Measurements from ENCODE around the gene SLC6A16. TPM values are rescaled to one million over a fixed set of nuclear protein-coding genes. Genes with fewer than 3 reads are reported as not detected.

The SLC6A16 gene
- total RNA-seq, 1 experiment from 2014 or later, result 5.0 TPM

DNA sequence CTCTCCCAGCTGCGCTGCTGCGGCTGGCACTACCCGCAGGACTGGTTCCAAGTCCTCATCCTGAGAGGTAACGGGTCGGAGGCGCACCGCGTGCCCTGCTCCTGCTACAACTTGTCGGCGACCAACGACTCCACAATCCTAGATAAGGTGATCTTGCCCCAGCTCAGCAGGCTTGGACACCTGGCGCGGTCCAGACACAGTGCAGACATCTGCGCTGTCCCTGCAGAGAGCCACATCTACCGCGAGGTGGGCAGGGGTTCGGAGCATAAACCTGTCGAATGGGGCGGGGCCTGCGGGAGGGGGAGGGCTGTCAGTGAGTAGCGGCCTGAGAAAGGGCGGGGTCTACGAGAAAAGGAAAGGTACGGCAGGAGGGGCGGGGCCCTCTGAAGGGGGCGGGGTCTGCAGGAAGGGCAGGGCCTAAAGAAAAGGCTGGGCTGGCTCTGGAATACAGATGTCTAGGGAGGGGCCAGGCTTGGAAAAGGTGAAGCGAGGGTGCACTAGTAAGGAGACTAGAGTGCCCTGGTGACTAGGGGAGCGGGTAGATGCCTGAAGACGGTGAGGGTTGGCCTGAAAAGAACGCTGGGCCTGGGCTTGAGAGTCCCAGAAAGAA lies 13.8 kb upstream of the SLC6A16 start:
- no TSS peak for BruUV-seq (replicated peaks)
- Histone ChIP-seq H3K36me3 (ENCODE audit: control insufficient read depth in 1 of 2, insufficient read depth in 2 of 2, low read length in 2 of 2) (peaks cover 11 to 21% of the 10 kb centered on the region in 2 experiments; a peak in 3 of 4 replicates), H3K27ac (ENCODE audit: low read depth, low read length) (no peak overlapping the region), H3K79me2 (ENCODE audit: insufficient read depth, low read length) (no peaks in the 10 kb centered on the region), H2AFZ (ENCODE audit: low read depth, low read length, poor library complexity, severe bottlenecking) (no peak overlapping the region), H3K4me1 (ENCODE audit: control insufficient read depth in 1 of 2, insufficient read depth in 2 of 2, low read length in 2 of 2) (peaks cover 0 to 6% of the 10 kb centered on the region in 2 experiments; a peak in 1 of 4 replicates), H3K27me3 (ENCODE audit: insufficient read depth, low read length) (no peaks in the 10 kb centered on the region), H3K9ac (ENCODE audit: low read length) (no peak overlapping the region), H3K4me3 (replicated peaks in 1 of 2; ENCODE audit: low read depth in 1 of 2, low read length in 2 of 2) (no peak overlapping the region), H4K20me1 (ENCODE audit: insufficient read depth) (no peaks in the 10 kb centered on the region), H3K9me2 (ENCODE audit: insufficient read depth) (no peaks in the 10 kb centered on the region), H3K9me3 (ENCODE audit: control insufficient read depth in 1 of 2, insufficient read depth in 1 of 2, low read depth in 1 of 2, low read length in 2 of 2) (no peaks in the 10 kb centered on the region), H3K4me2 (ENCODE audit: low read length) (no peak overlapping the region)
- intact Hi-C loops (cut with micrococcal nuclease), result no loop called here
- RAD21 ChIA-PET (ENCODE audit: low non-redundant PET in 1 of 2, low total read pairs in 2 of 2, uncharacterized antibody in 2 of 2, unreplicated experiment in 2 of 2), result no interaction called here
- no peak for DNase-seq (ENCODE audit: low read depth, low spot score)
- peak; percentile 90 for ATAC-seq
- no peak for TF ChIP-seq RAD21 (IDR thresholded peaks at IDR 0.05; ENCODE audit: low read depth)
- TF ChIP-seq, protein P1, sequence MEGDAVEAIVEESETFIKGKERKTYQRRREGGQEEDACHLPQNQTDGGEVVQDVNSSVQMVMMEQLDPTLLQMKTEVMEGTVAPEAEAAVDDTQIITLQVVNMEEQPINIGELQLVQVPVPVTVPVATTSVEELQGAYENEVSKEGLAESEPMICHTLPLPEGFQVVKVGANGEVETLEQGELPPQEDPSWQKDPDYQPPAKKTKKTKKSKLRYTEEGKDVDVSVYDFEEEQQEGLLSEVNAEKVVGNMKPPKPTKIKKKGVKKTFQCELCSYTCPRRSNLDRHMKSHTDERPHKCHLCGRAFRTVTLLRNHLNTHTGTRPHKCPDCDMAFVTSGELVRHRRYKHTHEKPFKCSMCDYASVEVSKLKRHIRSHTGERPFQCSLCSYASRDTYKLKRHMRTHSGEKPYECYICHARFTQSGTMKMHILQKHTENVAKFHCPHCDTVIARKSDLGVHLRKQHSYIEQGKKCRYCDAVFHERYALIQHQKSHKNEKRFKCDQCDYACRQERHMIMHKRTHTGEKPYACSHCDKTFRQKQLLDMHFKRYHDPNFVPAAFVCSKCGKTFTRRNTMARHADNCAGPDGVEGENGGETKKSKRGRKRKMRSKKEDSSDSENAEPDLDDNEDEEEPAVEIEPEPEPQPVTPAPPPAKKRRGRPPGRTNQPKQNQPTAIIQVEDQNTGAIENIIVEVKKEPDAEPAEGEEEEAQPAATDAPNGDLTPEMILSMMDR (IDR thresholded peaks at IDR 0.05 in 2 of 3, conservative IDR thresholded peaks at IDR 0.05 in 1 of 3; ENCODE audit: borderline replicate concordance in 1 of 3, insufficient read depth in 1 of 3, low read depth in 2 of 3, low read length in 2 of 3), result no peak
- no peak for TF ChIP-seq CBX3 (IDR thresholded peaks at IDR 0.05; ENCODE audit: low read depth)
- TF ChIP-seq SP1 (IDR thresholded peaks at IDR 0.05; ENCODE audit: low read depth), result no peak
- no peak for TF ChIP-seq SIN3A (IDR thresholded peaks at IDR 0.05; ENCODE audit: low read depth)
- TF ChIP-seq, protein P2, sequence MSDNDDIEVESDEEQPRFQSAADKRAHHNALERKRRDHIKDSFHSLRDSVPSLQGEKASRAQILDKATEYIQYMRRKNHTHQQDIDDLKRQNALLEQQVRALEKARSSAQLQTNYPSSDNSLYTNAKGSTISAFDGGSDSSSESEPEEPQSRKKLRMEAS (IDR thresholded peaks at IDR 0.05), result no peak
- CTCF ChIA-PET, result no interaction called here
- POLR2A ChIA-PET, result no interaction called here

All from HCT116 (cell line).